Osteoblast (primary cell): ENCODE results near the gene FAF1. TPM values are rescaled to one million over a fixed set of nuclear protein-coding genes. Genes with fewer than 3 reads are reported as not detected.

Experiments used
- DNase-seq: peaks from one replicate; pipeline ENCODE4 v3.0.0; 2011; ENCODE audit warnings: low spot score, mixed read lengths; ENCODE audit not compliant: insufficient read length; ENCODE audit errors: missing footprints
- H2AFZ ChIP-seq: 2 replicates; pipeline ENCODE4 v1.6.0; 2011; ENCODE audit warnings: mild to moderate bottlenecking, low read length
- H3K27ac ChIP-seq: 2 replicates; pipeline ENCODE4 v1.5.1; 2011; ENCODE audit warnings: mild to moderate bottlenecking, low read depth, low read length, moderate library complexity
- H3K27me3 ChIP-seq: 2 replicates; pipeline ENCODE4 v1.6.0; 2012; ENCODE audit warnings: mild to moderate bottlenecking, control low read depth, inconsistent platforms, low read length, moderate library complexity; ENCODE audit not compliant: insufficient read depth
- H3K36me3 ChIP-seq: 2 replicates; pipeline ENCODE4 v1.5.1; 2011; ENCODE audit warnings: mild to moderate bottlenecking, low read length, control low read depth, moderate library complexity; ENCODE audit not compliant: insufficient read depth
- H3K4me1 ChIP-seq: 2 replicates; pipeline ENCODE4 v1.5.1; 2011; ENCODE audit warnings: mild to moderate bottlenecking, low read length, control low read depth, moderate library complexity; ENCODE audit not compliant: insufficient read depth
- H3K4me2 ChIP-seq: 2 replicates; pipeline ENCODE4 v1.6.0; 2011; ENCODE audit warnings: mild to moderate bottlenecking, low read length; ENCODE audit not compliant: insufficient read depth
- H3K4me3 ChIP-seq: fragments of 200-600 bp; sonication (generic); 3 replicates; pipeline ENCODE4 v1.5.1; 2012; ENCODE audit warnings: mild to moderate bottlenecking, low read length, inconsistent platforms; ENCODE audit not compliant: insufficient read depth
- H3K79me2 ChIP-seq: 2 replicates; pipeline ENCODE4 v1.6.0; 2012; ENCODE audit warnings: mild to moderate bottlenecking, low read length, control low read depth, inconsistent platforms; ENCODE audit not compliant: insufficient read depth
- H3K9me3 ChIP-seq: 2 replicates; pipeline ENCODE4 v1.5.1; 2011; ENCODE audit warnings: low read depth, low read length, control low read depth
- H4K20me1 ChIP-seq: 2 replicates; pipeline ENCODE4 v1.6.0; 2012; ENCODE audit warnings: mild to moderate bottlenecking, low read length, control low read depth; ENCODE audit not compliant: insufficient read depth
- CTCF ChIP-seq: IDR thresholded peaks from 2 replicates; pipeline ENCODE4 v1.5.1; 2011; ENCODE audit warnings: mild to moderate bottlenecking, low read depth, low read length, moderate library complexity; ENCODE audit errors: extremely low read depth
- total RNA-seq: library from RNA; depleted of rRNA; stranded (reverse); fragments of >200 nt; gene quantifications from 2 replicates; pipeline ENCODE4 v1.2.3, GENCODE V29; 2012

FAF1 gene
- total RNA-seq, 1 donor: 40.5 TPM

- no peaks in the 10 kb centered on the region for H4K20me1 ChIP-seq
- H3K4me3 ChIP-seq: no peak overlapping the region
- H3K4me2 ChIP-seq: no peak overlapping the region
- H3K4me1 ChIP-seq: no peaks in the 10 kb centered on the region
- no peak overlapping the region for H3K27ac ChIP-seq
- no peaks in the 10 kb centered on the region for H3K79me2 ChIP-seq
- no peak overlapping the region for H2AFZ ChIP-seq
- no peaks in the 10 kb centered on the region for H3K9me3 ChIP-seq
- H3K36me3 ChIP-seq: no peaks in the 10 kb centered on the region
- no peak for TF ChIP-seq CTCF
- no peak for DNase-seq
- no peaks in the 10 kb centered on the region for H3K27me3 ChIP-seq
These were observed 456.6 kb downstream of the FAF1 start for GRCh38 chr1:50503515-50503914.

- H3K27me3 ChIP-seq: no peaks in the 10 kb centered on the region
- H4K20me1 ChIP-seq: no peaks in the 10 kb centered on the region
- no peak overlapping the region for H3K27ac ChIP-seq
- H3K79me2 ChIP-seq: no peaks in the 10 kb centered on the region
- H2AFZ ChIP-seq: no peak overlapping the region
- DNase-seq: no peak
- H3K9me3 ChIP-seq: no peaks in the 10 kb centered on the region
- no peak for TF ChIP-seq CTCF
- no peaks in the 10 kb centered on the region for H3K36me3 ChIP-seq
- no peak overlapping the region for H3K4me2 ChIP-seq
- no peak overlapping the region for H3K4me3 ChIP-seq
- H3K4me1 ChIP-seq: no peaks in the 10 kb centered on the region
These were observed 457.9 kb downstream of the FAF1 start for GRCh38 chr1:50502147-50502546.

- Histone ChIP-seq H3K4me3 (no peak overlapping the region), H3K4me2 (no peak overlapping the region), H3K4me1 (no peaks in the 10 kb centered on the region), H3K36me3 (no peaks in the 10 kb centered on the region), H2AFZ (no peak overlapping the region), H4K20me1 (no peaks in the 10 kb centered on the region), H3K27me3 (no peaks in the 10 kb centered on the region), H3K9me3 (no peaks in the 10 kb centered on the region), H3K27ac (no peak overlapping the region), H3K79me2 (no peaks in the 10 kb centered on the region)
- no peak for TF ChIP-seq CTCF
- no peak for DNase-seq
These were observed 463.1 kb downstream of the FAF1 start for GRCh38 chr1:50497007-50497406.

- no peaks in the 10 kb centered on the region for H3K9me3 ChIP-seq
- no peak for TF ChIP-seq CTCF
- DNase-seq: no peak
- H3K27ac ChIP-seq: no peak overlapping the region
- no peaks in the 10 kb centered on the region for H3K4me1 ChIP-seq
- no peaks in the 10 kb centered on the region for H4K20me1 ChIP-seq
- no peak overlapping the region for H2AFZ ChIP-seq
- H3K4me3 ChIP-seq: no peak overlapping the region
- no peak overlapping the region for H3K4me2 ChIP-seq
- H3K36me3 ChIP-seq: no peaks in the 10 kb centered on the region
- no peaks in the 10 kb centered on the region for H3K79me2 ChIP-seq
- H3K27me3 ChIP-seq: no peaks in the 10 kb centered on the region
These were observed 466.4 kb downstream of the FAF1 start for GRCh38 chr1:50493710-50494109.
